ENCODE data around the gene CIAO2A.
"Not testable (repeated sequence)": the region's sequence is repeated elsewhere in the genome, so short reads cannot be mapped to it uniquely, and the experiment has no call there.

Gene CIAO2A

DNA sequence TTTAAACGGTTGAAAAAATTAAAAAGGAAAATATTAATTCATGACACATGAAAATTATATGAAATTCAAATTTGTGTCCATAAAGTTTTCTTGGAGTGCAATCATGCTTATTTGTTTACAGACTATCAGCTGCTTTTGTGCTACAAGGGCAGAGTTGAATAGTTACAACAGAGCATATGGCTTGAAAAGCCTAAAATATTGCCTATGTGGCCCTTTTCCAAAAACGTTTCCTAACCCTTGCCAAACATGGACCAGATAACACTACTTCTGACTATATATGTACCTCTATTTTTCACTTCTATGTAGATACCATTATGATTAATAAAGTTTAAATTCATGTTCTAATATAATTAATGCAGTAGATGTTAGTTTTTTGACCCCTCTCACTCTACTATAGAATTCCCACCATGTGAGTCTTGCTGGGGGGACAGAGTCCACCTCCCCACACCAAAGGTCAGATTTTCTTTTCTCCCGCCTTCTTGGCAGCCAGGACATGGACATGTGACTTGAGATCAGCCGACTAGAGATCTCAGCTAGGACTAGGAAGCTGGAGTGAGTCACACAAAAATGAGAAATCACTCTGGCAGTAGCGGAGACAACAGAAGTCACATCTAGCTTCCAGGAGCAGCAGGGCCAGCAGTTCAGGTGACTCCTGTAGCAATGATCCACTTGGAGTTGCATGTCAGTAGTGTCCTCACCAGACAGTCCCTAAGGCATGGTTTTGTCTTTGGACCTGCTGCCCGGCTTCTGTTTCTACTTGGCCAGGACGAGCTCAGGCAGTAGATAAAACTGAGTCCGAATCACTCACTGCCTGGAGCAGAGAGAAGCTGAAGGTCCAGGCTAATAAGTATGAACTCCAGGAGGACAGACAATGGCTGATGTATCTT is 22.4 kb downstream of the CIAO2A start:
- DNase-seq (ENCODE audit: low read depth) = no peak

DNA sequence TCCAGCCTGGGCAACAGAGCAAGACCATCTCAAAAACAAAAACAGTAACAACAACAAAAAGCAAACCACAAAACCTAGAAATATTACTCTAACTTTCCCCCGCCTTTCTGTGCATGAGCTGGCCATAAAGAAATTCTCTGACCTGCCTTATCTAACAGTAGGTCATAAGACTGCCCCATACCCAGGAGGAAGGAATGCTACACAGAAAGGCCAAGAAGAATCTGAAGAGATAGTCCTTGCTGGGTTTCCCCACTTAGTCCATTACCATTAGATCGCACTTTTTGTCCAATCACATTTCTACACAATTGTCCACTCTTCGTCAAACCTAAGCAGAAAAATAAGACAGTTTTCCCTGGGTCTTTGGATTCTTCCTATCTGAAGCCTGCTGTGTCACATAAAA is 23.5 kb downstream of the CIAO2A start:
- DNase-seq (ENCODE audit: low read depth) = no peak

DNA sequence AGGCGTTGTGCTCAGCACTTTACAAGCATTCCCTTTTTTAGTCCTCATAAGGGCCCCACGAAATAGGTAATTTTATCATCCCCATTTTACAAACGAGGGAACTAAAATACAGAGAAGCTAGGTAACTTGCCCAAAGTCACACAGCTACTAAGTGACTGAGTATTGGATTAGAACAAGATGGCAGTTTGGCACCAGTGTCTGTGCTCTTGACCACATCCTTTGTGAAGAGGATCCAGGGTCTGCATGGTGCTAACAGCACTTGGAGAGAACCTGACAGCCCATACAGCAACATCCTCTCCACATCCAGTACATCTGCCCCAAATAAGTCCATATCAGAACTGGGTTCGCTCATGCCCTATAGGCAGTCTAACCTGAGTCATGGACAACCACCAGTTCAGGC is 25.5 kb downstream of the CIAO2A start:
- no peak for DNase-seq (ENCODE audit: low read depth)

DNA sequence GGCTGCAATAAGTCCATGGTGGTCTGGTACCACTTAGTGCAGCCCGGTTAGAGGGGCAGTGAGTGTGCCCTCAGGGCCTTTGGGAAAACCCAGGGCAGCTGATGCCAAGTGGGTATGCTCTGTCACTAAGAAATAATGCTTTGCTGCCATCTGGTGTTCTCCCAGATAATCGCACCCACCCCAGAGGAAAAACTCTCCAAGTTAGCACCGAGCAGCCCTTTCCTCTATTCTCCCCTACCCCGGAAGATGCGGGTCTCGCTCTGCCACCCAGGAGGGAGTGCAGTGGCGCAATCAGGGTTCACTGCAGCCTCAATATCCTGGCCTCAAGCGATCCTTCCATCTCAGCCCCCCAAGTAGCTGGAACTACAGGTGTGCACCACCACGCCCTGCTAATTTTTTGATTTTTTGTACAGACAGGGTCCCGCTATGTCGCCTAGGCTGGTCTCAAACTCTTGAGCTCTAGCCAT is 26.0 kb downstream of the CIAO2A start:
- DNase-seq (ENCODE audit: low read depth) = peak; percentile 35

DNA sequence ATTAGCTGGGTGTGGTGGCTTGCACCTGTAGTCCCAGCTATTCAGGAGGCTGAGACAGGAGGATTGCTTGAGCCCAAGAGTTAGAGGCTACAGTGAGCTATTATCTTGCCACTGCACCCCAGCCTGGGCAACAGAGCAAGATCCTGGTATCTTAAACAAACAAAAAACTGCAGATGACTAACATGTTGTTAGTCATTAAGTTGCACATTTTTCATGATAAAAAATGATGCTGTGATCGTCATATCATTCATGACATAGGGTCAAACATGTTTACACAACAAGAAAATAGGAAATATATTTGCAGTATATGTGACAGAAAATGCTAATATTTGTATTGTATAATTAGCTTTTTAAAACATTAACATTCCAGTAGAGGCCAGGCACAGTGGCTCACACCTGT is 27.2 kb downstream of the CIAO2A start:
- DNase-seq (ENCODE audit: low read depth) = no peak

DNA sequence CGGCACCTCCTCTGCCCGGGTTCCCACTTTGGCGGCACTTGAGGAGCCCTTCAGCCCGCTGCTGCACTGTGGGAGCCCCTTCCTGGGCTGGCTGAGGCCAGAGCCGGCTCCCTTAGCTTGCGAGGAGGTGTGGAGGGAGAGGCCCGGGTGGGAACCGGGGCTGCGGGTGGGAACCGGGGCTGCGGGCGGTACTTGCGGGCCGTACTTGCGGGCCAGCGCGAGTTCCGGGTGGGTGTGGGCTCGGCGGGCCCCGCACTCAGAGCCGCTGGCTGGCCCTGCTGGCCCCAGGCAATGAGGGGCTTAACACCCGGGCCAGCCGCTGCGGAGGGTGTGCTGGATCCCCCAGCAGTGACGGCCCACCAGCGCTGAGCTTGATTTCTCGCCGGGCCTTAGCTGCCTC is 32.9 kb downstream of the CIAO2A start:
- no peak for DNase-seq (ENCODE audit: low read depth)

DNA sequence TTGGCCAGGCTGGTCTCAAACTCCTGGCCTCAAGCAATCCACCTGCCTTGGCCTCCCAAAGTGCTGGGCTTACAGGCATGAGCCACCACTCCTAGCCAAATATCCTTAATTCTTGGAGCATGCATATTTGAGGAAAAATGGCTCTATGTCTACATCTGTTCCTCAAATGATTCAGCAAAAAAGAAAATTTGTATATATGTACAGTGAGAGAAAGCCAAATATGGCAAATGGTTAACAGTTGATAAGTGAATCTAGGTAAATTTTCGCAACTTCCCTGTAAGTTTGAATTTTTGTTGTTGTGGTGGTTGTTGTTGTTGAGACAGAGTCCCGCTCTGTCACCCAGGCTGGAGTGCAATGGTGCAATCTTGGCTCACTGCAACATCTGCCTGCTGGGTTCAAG is 34.5 kb downstream of the CIAO2A start:
- DNase-seq (ENCODE audit: low read depth) = not testable (repeated sequence)

DNA sequence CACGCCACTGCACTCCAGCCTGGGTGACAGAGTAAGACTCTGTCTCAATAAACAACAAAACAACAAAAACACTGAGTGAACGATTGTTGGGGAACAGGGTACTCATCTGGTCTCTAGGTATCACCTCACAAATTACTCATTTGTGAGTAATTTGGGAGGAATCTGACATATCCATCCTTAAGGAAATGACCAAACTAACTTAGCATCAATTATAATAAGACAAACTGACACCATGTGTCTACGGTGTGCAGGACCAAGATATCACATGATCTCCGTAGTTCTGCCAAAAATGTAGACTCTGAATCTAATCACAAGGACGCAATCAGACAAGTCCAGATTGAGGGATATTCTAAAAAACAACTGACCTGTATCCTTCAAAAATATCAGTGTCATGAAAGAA is 35.4 kb downstream of the CIAO2A start:
- DNase-seq (ENCODE audit: low read depth) = no peak

DNA sequence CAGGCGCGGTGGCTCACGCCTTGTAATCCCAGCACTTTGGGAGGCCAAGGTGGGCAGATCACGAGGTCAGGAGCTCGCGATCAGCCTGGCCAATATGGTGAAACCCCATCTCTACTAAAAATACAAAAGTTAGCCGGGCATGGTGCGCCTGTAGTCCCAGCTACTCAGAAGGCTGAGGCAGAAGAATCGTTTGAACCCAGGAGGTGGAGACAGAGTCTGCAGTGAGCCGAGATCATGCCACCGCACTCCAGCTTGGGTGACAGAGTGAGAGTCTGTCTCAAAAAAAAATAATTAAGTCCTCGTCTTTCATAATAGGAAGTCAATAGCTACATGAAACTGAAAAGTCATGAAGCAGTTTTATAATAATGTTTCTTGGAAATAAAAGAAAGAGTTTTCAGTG is 40.0 kb downstream of the CIAO2A start:
- not testable (repeated sequence) for DNase-seq (ENCODE audit: low read depth)

DNA sequence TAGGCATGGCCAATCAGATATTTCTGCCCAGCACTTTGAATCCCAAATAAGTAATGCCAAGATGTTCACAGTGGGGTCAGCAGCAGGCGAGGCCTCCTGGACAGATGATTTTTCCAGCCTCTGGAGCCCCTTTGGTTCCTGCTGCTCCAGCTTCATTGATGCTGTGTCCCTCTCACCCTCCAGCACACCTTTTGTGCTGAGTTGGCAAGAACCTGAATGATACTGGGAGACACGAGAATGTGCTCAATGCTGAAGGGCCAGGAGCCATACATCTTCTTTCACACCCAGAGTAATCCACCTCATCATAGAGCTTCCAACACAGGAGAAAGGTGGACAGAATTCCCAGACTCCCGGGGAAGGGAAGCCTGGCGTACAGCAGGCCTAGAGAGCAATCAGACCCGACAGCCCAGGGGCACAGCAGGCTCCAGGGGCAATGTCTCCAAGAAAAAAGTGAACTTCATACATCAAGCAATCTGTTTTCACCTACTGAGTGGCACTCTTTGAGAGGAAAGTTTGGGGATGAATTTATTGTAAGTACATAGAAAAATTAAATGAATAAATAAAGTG is 40.6 kb downstream of the CIAO2A start:
- DNase-seq (ENCODE audit: low read depth) = no peak

DNA sequence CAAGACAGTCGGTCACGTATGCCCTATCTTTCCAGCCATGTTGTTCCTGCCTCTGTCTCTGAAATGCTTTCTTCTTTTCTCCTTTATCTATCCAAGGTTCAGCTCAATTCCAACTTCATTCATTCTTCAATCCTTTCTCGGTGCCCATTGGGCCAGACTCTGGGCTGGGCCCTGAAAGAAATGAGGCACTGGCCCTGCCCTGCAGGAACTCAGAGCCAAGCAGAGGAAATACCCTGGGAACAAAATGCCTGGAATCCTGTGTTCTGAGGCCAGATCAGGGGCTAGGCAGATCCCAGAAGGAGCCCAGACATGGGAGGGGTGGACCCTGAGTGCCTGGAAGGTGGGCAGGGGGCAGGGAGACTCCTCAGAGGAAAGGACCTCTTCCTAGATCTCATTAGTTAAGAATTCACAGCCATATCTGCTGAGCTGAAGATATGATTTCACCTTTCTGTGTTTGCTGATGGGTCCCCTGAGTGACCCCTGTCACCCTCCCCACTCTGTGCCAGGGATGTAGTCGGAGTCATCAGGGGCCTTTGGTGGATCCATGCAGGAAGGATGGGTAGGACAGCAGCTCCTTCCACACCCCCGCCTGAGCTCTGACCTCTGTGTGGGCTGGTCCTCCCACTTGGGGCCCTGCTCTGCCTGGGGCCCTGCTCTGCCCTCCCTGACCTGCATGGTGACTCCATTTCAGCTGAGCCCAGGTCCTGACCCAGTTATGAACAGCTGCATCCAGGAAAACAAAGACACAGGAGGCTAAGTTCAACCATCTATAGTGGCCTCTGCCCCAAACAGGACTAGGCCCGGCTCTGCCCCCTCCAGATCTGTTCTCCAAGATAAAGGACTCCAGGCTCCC is 42.0 kb downstream of the CIAO2A start:
- no peak for DNase-seq (ENCODE audit: low read depth)

DNA sequence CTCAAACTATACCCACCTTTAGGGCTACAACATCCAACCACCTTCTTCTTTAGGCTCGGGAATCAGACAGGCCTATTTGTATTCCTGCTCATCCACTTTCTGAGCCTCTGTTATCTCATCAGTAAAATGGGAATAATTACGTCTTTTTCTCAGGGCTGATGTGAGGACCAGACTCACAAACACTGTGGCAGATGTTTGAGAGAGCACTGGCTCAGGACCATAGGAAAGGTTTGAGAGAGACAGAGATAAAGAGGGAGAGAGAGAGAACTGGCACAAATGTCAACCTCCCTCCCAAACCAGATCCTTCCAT is 42.6 kb downstream of the CIAO2A start:
- no peak for DNase-seq (ENCODE audit: low read depth)

DNA sequence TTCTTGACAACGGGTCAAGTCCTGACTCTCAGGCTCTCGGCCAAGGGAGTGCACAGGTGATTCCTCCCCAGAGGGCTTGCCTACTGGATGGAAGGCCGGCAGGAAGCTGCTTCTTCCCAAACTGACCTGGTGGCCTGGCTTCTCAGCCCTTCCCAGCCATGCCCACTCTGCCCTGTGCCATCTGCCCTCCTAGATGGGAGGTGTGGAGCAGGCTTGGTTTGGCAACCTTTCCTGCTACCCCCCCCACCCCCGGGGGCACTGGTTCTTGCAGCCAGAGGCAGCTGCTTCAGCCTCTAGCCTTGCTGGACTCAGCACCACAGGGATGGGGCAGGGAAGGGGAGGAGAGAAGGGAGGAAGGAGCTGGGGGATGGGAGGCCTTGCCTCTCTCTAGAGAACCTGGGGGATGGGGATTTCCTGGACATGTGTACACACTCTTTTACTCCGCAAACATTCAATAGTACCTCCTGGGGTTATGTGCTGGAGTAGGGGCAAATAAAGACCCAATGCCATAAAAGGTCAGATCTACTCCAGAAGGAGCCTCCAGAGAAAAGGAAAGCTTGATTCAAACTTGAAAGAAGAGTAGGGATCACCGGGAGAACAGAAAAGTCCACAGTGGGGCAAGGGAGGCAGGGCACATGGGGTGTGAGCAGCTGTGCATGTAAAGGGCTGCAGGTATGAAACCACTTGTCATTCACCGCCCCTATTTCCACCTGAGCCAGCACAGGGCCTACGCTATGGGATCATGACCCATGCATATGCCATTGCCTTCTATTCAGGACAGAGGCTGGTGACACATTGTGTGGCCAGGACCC is 43.2 kb downstream of the CIAO2A start:
- DNase-seq (ENCODE audit: low read depth) = no peak

DNA sequence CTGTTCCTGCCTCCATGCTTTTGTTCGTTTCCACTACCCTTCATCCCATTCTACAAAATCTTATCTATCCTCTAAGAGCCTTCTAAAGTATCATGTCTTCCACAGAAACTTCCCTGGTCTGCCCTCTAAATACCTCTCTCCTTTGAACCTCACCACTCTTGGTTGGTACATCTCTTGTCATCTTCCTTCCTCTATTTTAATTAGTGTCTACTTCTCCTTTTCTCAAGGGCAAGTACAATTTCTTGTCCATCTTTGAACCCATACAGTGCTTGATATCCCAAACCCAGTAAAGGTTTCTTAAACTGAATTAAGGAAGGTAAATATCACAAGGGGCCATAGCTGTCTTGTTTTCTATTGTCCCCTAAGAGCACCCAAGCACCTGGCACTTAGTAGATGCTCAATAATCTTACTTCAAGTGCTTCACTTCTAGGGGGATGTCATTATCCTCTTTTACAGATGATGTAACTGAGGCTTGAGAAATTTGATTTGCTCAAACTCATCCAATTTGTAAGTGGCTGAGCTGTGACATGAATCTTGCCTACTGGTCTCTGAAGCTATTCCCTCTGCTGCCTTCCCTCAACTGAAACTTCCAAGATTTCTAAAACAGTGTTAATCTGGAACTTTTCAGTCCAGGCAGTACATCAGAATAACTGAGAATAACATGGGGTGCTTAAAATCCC is 44.7 kb downstream of the CIAO2A start:
- no peak for DNase-seq (ENCODE audit: low read depth)

DNA sequence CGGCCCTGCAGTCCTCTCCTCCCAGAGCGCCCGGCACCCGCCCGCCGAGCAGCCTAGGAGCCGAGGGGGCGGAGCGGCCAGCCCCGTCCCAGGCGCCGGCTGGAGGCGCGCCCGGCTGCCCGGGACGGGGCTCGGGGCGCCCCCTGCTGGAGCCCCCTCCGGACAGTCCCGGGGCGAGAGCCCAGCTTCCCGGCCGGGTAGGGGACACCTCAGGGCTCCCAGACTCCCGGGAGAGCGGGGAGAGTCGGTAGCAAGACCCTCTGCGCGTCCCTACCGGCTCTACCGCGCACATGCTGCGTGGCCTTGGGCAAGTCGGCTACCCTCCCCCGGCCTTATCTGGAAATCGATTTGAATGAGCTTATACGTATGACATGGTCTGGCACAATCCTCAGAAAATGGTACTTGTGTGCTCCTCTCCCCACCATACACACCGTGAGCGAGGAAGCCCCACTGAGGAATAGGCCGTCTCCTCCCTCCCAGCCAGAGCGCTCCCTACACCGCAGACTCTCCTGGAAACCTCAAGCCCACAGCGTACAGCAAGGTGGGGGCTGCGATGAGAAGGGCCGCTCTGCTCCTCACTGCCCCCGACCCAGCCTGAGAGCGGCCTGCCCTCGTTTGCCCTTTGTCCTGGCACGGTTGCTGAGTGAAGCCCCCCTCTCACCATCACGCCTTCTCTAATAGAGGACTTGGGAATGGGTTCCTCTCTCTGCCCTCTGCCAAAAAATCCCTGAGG is 47.1 kb downstream of the CIAO2A start, which contains the start of gene DAPK2:
TSS of gene DAPK2 (minus strand) at position 65 of the 733 bp plus-strand sequence. CDS start 6,224 bp downstream, outside the sequence.
- DNase-seq (ENCODE audit: low read depth) = no peak

DNA sequence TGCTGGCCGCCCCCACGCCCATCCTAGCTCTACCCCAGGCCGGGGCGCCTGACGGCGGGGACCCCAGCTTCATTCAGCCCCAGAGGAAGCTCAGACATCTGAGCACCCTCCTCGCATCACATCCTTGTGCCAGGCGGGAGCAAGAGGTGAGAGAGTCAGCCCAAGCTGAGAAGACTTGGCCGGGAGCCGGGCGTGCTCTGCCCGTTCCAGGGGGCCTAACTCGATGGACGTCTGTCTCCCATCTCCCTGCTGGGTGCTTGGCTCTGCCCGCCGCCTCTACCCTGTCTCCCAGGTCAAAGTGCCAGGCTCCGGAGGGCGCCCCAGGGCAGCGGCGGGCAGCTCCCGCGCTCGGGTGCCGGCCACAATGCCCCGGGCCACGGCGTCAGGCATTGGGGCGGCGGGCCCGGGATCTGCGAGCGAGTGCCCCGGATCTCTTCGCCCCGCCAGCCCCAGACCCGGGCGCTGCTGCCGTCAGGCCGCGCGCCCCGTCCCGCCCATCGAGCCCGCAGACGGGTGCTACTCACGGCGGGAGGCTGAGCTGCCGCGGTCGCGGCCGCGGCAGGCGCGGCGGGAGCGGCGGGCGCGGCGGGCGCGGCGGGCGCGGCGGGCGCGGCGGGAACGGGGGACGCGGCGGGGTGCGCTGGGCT is 47.7 kb downstream of the CIAO2A start:
- no peak for DNase-seq (ENCODE audit: low read depth)

DNA sequence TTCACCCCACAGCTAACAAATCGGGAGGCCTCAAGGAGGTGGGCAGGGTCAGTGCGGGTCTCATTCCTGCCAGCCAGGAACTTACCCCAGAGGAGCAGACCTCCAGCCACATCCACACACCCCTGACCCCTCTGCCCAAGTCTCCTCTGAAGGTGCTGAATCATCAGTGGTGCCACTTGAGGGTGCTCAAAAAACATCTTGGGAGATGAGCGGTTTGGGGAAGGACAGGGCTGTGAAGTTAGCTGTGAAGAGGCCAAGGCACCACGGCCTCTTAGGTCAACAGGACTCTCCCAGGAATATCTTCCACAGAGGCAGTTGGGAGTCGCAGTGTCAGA is 48.6 kb downstream of the CIAO2A start:
- DNase-seq (ENCODE audit: low read depth) = no peak

DNA sequence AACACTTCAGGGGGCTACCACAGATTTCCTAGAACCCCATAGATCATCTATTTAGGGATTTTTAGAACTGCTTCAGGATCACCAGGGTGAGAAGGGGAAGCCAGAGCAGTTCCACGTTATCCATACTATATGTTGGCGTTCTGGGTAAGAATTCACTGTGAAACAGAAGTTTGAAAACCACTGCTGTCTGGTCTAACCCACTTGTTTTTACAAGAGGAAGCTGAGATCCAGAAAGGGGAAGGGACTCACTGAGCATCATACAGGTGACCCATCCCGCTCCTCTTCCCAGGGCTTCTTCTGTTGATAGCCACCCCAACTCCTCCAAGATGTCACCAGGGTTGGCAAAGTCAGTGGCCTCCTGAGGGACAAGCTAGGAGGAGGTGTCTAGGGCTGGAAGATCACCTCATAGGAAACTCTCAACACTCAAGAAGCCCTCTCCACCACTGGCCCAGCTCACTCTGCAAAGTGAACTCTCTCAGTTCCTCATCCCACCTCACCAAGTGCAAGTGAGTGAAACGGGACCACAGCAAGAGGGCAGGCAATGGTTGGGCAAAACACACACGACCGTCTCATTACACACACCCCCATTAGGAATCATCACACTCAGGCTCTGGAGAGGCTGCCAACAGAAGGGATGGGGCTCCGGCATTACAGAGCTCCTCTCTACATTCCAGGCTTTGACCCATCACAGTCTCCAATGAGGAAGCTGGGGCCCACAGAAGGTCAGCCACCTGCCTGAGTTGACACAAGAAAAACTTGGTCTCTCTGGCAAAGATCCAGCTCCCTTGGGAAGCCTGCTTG is 49.1 kb downstream of the CIAO2A start:
- no peak for DNase-seq (ENCODE audit: low read depth)

DNA sequence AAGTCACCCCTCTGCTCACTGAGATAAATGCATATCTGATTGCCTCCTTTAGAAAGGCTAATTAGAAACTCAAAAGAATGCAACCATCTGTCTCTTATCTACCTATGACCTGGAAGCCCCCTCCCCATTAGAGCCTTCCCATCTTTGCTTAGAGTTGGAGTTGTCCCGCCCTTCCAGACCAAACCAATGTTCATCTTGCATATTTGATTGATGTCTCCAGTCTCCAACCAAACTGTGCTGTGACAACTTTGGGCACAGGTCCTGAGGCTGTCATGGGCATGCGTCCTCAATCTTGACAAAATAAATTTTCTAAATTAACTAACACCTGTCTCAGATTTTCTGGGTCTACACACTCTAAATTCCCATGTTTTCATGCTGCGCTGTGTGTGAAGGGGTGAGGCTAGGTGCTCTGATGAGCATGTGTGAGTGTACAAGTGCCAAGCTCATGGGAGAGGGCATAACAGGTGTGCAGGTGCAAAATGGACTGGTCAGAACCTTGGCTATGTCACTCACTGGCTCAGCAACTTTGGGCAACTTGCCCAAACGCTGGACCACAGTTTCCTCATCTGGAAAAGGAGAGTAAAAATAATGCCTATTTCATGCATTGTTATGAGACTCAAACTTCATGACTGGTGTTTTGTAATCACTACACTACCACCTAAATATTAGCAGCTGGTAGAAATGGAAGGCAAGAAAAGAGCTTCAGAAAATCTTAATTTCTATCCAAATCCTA is 54.6 kb downstream of the CIAO2A start:
- no peak for DNase-seq (ENCODE audit: low read depth)

All from HS-27A (cell line).